ENCODE data around the gene PHACTR1.

Gene PHACTR1

DNA sequence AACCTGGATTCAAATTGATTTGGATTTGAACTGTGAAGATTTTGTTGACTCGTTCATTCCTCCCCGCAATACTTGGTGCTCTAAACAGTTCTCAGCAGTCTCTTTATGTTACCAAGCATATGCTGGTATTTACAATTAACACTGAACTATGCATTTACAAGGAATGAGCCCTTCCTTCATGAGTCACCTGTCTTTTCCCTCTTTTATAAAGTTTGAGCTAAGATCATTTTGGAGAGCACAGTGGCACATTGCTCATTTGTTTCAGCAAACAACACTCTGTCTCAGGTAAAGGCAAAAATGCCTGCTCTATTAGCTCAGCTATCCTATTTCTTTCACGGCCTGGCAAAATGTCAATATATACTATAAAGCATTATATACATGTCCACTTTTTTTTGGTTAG lies 285.4 kb downstream of the PHACTR1 start:
- DNase-seq: no peak

- no peak for DNase-seq
Observed at GRCh38 chr6:13004601-13005000, 288.0 kb downstream of the PHACTR1 start.

- no peak for DNase-seq
Observed at GRCh38 chr6:13005994-13006393, 289.4 kb downstream of the PHACTR1 start.

GRCh38 chr6:13006578-13007300 lies 290.2 kb downstream of the PHACTR1 start:
- no peak for DNase-seq

DNA sequence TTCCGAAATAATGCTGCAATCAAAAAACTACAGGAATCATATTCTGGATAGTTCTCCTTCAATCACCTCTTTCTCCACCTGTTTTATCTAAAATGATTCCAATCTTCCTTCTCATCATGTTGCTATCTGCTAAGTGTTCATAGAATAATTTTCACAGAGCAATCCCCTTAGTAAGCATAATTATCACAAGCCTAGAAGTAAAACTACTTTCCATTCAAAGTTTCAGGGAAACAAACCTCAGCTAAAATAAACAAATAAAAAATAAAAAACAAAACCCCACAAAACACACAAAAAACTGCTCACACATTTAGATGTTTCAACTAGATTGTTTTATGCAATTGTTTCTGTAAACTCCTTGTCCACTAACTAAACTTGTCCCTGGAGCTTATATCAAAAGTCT lies 291.2 kb downstream of the PHACTR1 start:
- DNase-seq: no peak

- no peak for DNase-seq
Observed at GRCh38 chr6:13009031-13009430, 292.5 kb downstream of the PHACTR1 start.

DNA sequence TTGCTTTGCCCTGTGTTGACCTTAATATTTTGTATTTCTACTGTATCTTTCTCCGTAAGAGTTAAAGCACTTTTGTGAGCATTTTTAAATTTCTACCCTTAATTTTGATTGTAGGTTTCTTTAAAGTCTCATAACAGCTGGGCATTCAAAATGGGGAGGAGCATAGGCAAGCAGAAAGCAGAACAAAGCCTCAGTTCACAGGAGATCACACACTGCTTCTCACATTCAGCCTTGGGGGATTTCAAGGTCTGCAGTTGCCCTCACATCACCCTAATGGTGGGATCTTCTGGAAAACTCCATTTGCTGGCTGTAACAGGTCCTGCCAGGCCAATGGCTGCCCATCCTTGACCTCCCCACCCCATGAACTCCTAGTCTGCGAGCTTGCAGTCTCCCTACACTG lies 292.9 kb downstream of the PHACTR1 start:
- DNase-seq: no peak

GRCh38 chr6:13011612-13012146 lies 295.1 kb downstream of the PHACTR1 start:
- no peak for DNase-seq

DNA sequence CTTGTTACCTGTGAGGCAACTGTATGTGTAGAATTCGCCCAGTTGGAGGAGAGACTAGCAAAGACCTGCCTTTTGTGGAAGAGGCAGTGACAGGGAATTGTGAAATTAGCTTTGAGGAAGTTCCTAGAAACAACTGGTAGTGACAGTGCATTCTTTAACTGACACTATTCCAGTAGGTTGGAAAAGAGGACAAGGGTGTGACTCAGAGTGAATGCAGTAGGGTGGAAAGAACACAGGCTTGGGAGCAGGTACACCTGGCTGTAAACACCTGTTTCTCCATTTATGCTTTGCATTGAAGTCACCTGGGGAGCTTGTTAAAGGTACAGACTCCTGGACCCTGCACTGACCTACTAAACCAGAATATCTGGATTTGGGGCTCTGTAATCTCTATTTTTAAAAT lies 295.7 kb downstream of the PHACTR1 start:
- DNase-seq: no peak

DNA sequence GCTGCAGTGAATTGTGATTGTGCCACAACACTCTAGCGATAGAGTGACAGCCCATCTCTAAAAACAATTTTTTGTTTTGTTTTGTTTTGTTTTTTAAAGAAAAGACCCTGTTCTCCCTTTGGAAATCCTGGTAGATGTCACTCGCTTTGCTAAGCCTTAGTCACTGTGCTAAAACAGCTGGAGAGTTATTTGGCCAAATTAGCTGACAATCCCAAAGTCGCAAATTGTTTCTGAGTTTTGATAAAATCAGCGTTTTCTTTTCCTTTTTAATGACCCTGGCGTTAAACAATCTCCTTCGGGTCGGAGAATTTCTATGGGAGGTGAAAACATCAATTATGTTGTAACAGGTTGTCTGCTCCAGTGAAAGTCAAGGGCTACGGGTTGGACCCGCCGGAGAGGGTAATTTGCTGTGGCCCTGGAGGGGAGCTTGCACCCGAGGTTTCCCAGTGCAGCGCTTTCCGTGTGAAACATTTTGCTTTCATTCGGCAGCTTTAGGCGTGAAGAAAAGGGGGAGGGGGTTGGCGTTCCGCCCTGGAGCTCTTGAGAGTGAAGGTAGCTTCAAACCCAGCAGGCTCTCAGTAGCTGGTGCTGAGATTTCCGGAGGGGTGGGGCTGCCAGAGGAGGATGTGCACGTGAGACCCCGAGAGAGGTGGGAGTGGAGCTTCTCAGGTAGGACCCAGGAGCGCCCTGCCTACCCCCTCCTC lies 296.6 kb downstream of the PHACTR1 start:
- DNase-seq: peak; percentile 48

GRCh38 chr6:13013681-13014503 lies 297.3 kb downstream of the PHACTR1 start:
- DNase-seq: peak; percentile 45

GRCh38 chr6:13014504-13015378 lies 298.2 kb downstream of the PHACTR1 start:
- peak; percentile 24 for DNase-seq

DNA sequence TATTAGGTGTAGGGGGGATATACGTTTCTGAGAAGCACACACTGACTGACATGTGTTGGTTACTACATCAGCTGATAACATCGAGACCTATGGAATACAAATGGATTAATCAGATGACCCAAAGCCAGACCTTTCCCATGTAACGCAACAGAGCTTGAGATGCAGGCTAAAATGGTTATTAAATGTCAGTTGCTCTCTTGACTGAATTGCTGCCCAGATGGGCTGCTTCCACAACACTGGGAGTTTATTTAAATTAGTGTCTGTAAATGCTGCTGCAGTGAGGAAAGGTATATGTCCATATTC lies 298.8 kb downstream of the PHACTR1 start:
- DNase-seq: no peak

GRCh38 chr6:13024616-13025015 lies 308.0 kb downstream of the PHACTR1 start:
- no peak for DNase-seq

- no peak for DNase-seq
Observed at GRCh38 chr6:13025893-13026499, 309.4 kb downstream of the PHACTR1 start.

GRCh38 chr6:13026557-13026956 lies 310.0 kb downstream of the PHACTR1 start:
- DNase-seq: no peak

DNA sequence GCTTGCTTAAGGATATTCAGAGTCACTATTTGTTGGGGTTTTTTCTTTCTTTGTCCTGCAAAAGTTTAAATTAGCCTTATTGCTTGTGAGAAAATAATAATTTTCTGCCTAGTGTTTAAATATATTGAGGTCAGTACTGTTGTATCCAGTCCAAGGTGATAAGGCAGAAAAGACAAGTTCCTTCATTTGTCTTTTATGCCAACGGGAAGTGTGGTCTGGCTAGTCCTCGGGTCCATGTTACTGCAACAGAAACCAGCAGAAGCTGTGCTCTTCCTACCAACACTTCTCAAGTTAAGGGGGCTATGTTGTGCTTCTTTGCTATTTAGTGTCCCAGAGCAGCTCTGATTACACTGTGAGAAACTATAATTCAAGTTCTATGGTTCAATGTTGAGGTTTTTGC lies 310.6 kb downstream of the PHACTR1 start:
- DNase-seq: no peak

- DNase-seq: no peak
Observed at GRCh38 chr6:13030396-13030795, 313.8 kb downstream of the PHACTR1 start.

GRCh38 chr6:13032566-13032965 lies 316.0 kb downstream of the PHACTR1 start:
- no peak for DNase-seq

- DNase-seq: no peak
Observed at GRCh38 chr6:13033145-13033544, 316.6 kb downstream of the PHACTR1 start.

DNA sequence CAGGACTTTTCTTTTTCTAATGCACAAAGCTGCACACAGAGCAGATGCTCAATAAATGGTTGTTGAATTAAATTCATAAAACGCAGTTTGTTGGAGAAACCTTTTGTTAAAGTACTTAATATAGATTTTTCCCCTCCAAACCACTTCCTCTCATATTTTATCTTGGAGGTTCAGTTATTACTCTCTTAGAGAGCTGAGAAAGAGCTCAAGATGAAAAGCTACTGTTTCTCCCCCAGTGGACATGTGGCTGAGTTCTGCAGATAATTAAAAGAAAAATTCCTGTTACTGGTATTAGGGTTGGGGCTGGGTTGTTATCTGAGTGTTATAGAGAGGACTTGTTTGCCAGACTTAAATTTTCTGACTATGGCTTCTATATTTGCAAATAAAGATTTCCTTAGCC lies 317.7 kb downstream of the PHACTR1 start:
- DNase-seq: no peak

DNA sequence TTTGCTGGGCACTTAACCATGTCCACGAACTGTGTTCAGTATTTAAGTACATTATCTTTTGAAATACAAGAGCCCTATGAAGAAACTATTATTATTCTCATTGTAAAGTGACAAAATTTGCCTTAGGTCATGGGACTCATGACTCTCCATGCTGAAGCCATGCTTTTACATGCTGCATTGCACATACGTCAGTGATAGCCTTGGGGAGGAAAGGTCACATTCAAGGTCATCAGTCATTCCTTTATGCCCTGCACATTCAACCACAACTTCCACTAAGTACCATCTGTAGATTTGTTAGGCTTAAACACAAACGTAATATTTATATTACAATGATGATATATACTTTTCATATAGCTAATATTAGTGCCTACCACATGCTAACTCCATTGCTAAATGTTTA lies 319.0 kb downstream of the PHACTR1 start:
- DNase-seq: no peak

Data from femur (tissue), 1 donor.